B cell (primary cell): ENCODE results near the gene FOXN3. TPM values are rescaled to one million over a fixed set of nuclear protein-coding genes. Genes with fewer than 3 reads are reported as not detected.

Source experiments
- ATAC-seq: fragments of 200-7000 bp; cut with Tn5 transposase; one replicate; pipeline ENCODE4 v1.10.0; 2021; ENCODE audit warnings: low read depth, mild to moderate bottlenecking, moderate number of reproducible peaks, moderate library complexity
- CTCF ChIA-PET: fragments of 350-600 bp; sonication (Branson Sonifier 250); formaldehyde crosslinking; loops from one replicate; lab custom pipeline; 2021; ENCODE audit warnings: antibody characterized with exemption, inconsistent platforms; lab: Charles Lee
- POLR2A ChIA-PET: fragments of 350-600 bp; sonication (Branson Sonifier 250); formaldehyde crosslinking; loops from one replicate; lab custom pipeline; 2021; ENCODE audit warnings: antibody characterized with exemption; lab: Charles Lee
- DNase-seq: peaks from one replicate; pipeline ENCODE4 v3.0.0; 2013
- H2AFZ ChIP-seq: 2 replicates; pipeline ENCODE4 v1.6.1; 2012; ENCODE audit warnings: mild to moderate bottlenecking, low read depth, low read length; ENCODE audit not compliant: insufficient read depth, poor library complexity, severe bottlenecking
- H3K27ac ChIP-seq, 2 donors: 1 replicate in 1 of 2; 2 replicates in 1 of 2; pipeline ENCODE4 v1.5.1; 2012 to 2013; ENCODE audit warnings: low read length in 2 of 2, mild to moderate bottlenecking in 2 of 2, moderate library complexity in 1 of 2
- H3K27me3 ChIP-seq, 4 experiments: fragments of 200-600 bp in 1 of 4; sonication (generic) in 1 of 4; replicated peaks in 1 of 4; 1 replicate in 2 of 4; 2 replicates in 2 of 4; pipeline versions ENCODE4 v1.6.1 to v1.7.0; 2013 to 2016; ENCODE audit warnings: low read length in 3 of 4, mild to moderate bottlenecking in 2 of 4, mixed read lengths in 1 of 4, moderate library complexity in 1 of 4; ENCODE audit not compliant: insufficient read depth in 4 of 4, control insufficient read depth in 3 of 4; ENCODE audit errors: control extremely low read depth in 1 of 4
- H3K36me3 ChIP-seq, 2 experiments: replicated peaks in 1 of 2; 1 replicate in 1 of 2; 2 replicates in 1 of 2; pipeline versions ENCODE4 v1.6.1 to v1.7.1; 2013; ENCODE audit warnings: low read length in 1 of 2; ENCODE audit not compliant: insufficient read depth in 2 of 2, control insufficient read depth in 1 of 2; ENCODE audit errors: control extremely low read depth in 1 of 2, extremely low read depth in 1 of 2
- H3K4me1 ChIP-seq, 2 donors: fragments of 200-600 bp in 1 of 2; sonication (generic) in 1 of 2; 1 replicate in 1 of 2; 2 replicates in 1 of 2; pipeline versions ENCODE4 v1.5.1 to v1.6.1; 2013 to 2017; ENCODE audit warnings: low read length in 2 of 2; ENCODE audit not compliant: control insufficient read depth in 2 of 2, insufficient read depth in 2 of 2
- H3K4me2 ChIP-seq: replicated peaks from 2 replicates; pipeline ENCODE3; 2012; ENCODE audit warnings: mild to moderate bottlenecking, low read depth, low read length; ENCODE audit not compliant: poor library complexity, severe bottlenecking
- H3K4me3 ChIP-seq, 5 experiments: fragments of 200-600 bp in 1 of 5; sonication (generic) in 1 of 5; 1 replicate in 3 of 5; 2 replicates in 2 of 5; pipeline versions ENCODE4 v1.5.1 to v1.7.0; 2011 to 2016; ENCODE audit warnings: low read length in 4 of 5, mild to moderate bottlenecking in 4 of 5, low read depth in 2 of 5, control low read depth in 1 of 5, moderate library complexity in 1 of 5; ENCODE audit not compliant: insufficient read depth in 1 of 5; ENCODE audit errors: control extremely low read depth in 1 of 5, extremely low read depth in 1 of 5
- H3K79me2 ChIP-seq: fragments of 200-600 bp; sonication (generic); one replicate; pipeline ENCODE4 v1.6.0; 2016; ENCODE audit warnings: low read length; ENCODE audit not compliant: control insufficient read depth, insufficient read depth
- H3K9ac ChIP-seq: fragments of 200-600 bp; sonication (generic); 2 replicates; pipeline ENCODE4 v1.6.1; 2017; ENCODE audit warnings: mild to moderate bottlenecking, low read length, moderate library complexity
- H3K9me3 ChIP-seq, 3 donors: one replicate each; pipeline versions ENCODE4 v1.6.1 to v1.7.1; 2013; ENCODE audit warnings: low read length in 2 of 3; ENCODE audit not compliant: control insufficient read depth in 2 of 3, insufficient read depth in 1 of 3; ENCODE audit errors: control extremely low read depth in 1 of 3
- H4K20me1 ChIP-seq: 2 replicates; pipeline ENCODE4 v1.6.0; 2012; ENCODE audit warnings: mild to moderate bottlenecking, low read length; ENCODE audit not compliant: insufficient read depth, control insufficient read depth, poor library complexity, severe bottlenecking
- H3K27ac Mint-ChIP-seq: one replicate; pipeline ENCODE4 v1.8.0; 2021; ENCODE audit warnings: mixed read lengths
- H3K27me3 Mint-ChIP-seq: one replicate; pipeline ENCODE4 v1.8.0; 2021; ENCODE audit warnings: mixed read lengths
- H3K4me1 Mint-ChIP-seq: one replicate; pipeline ENCODE4 v1.8.0; 2021; ENCODE audit warnings: mixed read lengths
- H3K4me3 Mint-ChIP-seq: one replicate; pipeline ENCODE4 v1.8.0; 2021; ENCODE audit warnings: mixed read lengths
- H3K9me3 Mint-ChIP-seq: one replicate; pipeline ENCODE4 v1.8.0; 2022; ENCODE audit warnings: mixed read lengths; ENCODE audit not compliant: insufficient read depth
- EZH2 ChIP-seq: IDR thresholded peaks from 2 replicates; pipeline ENCODE4 v1.6.1; 2012; ENCODE audit warnings: borderline replicate concordance, low read depth, mild to moderate bottlenecking, moderate library complexity, low read length; ENCODE audit not compliant: insufficient read depth, poor library complexity, severe bottlenecking
- WGBS: methylation state at CpG from one replicate; pipeline ENCODE4 v1.1.5; 2013; ENCODE audit warnings: missing lambda C conversion rate; ENCODE audit not compliant: insufficient coverage; 5-methylcytosine and 5-hydroxymethylcytosine counted together
- intact Hi-C: fragments of 100-400 bp; cut with micrococcal nuclease; formaldehyde crosslinking; loops from one replicate; pipeline ENCODE4 v1.10.0; 2022
- polyA plus RNA-seq: library from polyadenylated mRNA; depleted of rRNA; stranded (reverse); fragments of >200 nt; gene quantifications from 2 replicates; pipeline ENCODE4 v1.2.3, GENCODE V29; 2012
- total RNA-seq, 2 donors: library from RNA; stranded (reverse); fragments of 120-200 nt in 1 of 2; gene quantifications; 1 replicate in 1 of 2; 2 replicates in 1 of 2; pipeline versions ENCODE4 v1.2.3 to v1.2.4, GENCODE V29; 2013 to 2022
- TF ChIP-seq, protein P1 (sequence below): fragments of 200-600 bp; IDR thresholded peaks from one replicate; pipeline ENCODE4 v1.8.0; 2022; ENCODE audit warnings: antibody characterized with exemption, mild to moderate bottlenecking

FOXN3 gene
- total and polyA plus RNA-seq, 2 donors (not counting 1 experiment from before 2014, with no cell fraction given), result 80.6 to 98.2 TPM

DNA sequence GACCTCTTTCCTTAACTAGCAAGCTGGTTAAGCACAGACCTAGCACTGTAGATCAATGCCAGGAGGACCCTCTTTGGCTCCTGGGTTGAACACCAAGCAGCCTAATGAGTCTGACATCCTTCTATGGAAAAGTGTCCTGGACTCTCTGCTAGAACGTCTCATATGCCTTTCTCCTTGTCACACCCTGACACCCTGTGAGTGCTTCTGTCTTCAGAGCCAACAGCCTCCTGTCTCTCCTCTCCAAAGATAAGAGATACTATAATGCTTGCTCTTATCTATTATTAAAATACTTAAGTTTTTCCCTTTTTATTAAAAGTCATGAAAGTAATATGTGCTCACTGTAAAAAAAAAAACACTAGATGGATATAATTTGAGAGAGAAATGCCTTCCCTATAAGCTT is 222.7 kb downstream of the FOXN3 start:
- TF ChIP-seq EZH2, result no peak
- TF ChIP-seq, protein P1, sequence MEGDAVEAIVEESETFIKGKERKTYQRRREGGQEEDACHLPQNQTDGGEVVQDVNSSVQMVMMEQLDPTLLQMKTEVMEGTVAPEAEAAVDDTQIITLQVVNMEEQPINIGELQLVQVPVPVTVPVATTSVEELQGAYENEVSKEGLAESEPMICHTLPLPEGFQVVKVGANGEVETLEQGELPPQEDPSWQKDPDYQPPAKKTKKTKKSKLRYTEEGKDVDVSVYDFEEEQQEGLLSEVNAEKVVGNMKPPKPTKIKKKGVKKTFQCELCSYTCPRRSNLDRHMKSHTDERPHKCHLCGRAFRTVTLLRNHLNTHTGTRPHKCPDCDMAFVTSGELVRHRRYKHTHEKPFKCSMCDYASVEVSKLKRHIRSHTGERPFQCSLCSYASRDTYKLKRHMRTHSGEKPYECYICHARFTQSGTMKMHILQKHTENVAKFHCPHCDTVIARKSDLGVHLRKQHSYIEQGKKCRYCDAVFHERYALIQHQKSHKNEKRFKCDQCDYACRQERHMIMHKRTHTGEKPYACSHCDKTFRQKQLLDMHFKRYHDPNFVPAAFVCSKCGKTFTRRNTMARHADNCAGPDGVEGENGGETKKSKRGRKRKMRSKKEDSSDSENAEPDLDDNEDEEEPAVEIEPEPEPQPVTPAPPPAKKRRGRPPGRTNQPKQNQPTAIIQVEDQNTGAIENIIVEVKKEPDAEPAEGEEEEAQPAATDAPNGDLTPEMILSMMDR, result no peak
- ATAC-seq, result no peak
- H2AFZ ChIP-seq, result no peak overlapping the region
- H3K4me1 ChIP-seq, result no peaks in the 10 kb centered on the region
- intact Hi-C loops, result no loop called here
- peaks cover 7 to 11% of the 10 kb centered on the region in 2 experiments for H3K36me3 ChIP-seq
- H3K9ac ChIP-seq, result no peak overlapping the region
- H3K4me2 ChIP-seq, result no peak overlapping the region
- peaks cover 43% of the 10 kb centered on the region for H3K79me2 ChIP-seq
- H3K27ac Mint-ChIP-seq, result no peak overlapping the region
- ChIA-PET POLR2A (no interaction called here), CTCF (no interaction called here)
- peaks cover 19% of the 10 kb centered on the region for H3K4me1 Mint-ChIP-seq
- H4K20me1 ChIP-seq, result peaks cover 17% of the 10 kb centered on the region
- H3K4me3 ChIP-seq, result no peak overlapping the region
- no peaks in the 10 kb centered on the region for H3K27me3 Mint-ChIP-seq
- no peaks in the 10 kb centered on the region for H3K9me3 Mint-ChIP-seq
- H3K9me3 ChIP-seq, result peaks cover 0 to 7% (median 0%) of the 10 kb centered on the region in 3 donors
- no peaks in the 10 kb centered on the region for H3K27me3 ChIP-seq
- DNase-seq, result no peak
- H3K27ac ChIP-seq, result no peak overlapping the region
- no peak overlapping the region for H3K4me3 Mint-ChIP-seq
- WGBS, result no CpG with 5 or more reads among the region's 1 CpG

DNA sequence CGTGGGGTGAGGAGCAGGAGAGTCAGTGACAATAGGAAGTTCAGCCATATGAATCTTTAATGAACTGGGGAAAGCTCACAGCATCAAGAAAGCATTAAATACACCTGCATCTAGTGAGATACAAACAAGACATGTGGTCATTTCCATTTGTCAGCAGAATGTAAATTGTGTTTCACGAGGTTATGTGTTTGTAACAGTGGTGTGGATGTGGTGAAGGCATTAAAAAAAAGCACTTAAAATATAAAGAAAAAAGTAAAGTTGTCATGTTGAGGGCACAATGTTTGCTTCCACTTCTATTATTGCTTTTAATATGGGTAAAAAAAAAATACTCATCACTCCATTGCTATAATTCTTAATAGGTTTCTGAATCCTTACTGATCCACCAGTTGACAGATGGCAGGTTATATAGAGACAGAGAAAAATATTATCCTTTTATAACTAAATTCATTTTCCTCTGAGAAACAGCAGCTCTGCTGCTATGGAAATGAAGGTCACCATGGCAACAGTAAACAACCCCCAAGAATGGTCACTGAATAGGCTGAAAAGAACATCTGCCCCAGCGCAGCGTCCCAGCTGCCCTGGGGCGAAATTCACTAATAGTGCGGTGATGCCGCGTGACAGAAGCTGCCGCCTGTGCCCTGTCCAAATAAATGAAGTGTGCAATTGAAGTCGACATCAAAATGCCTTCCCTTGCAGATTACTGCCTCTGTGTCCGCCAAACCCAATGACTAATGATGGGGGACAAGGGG is 226.1 kb downstream of the FOXN3 start:
- peaks cover 31% of the 10 kb centered on the region for H3K4me1 Mint-ChIP-seq

More for the DNA sequence above, 226.1 kb downstream of the FOXN3 start:
- Histone ChIP-seq H3K27me3 (no peaks in the 10 kb centered on the region), H3K4me2 (no peak overlapping the region), H3K9me3 (no peaks in the 10 kb centered on the region), H3K9ac (no peak overlapping the region), H2AFZ (no peak overlapping the region), H4K20me1 (no peaks in the 10 kb centered on the region), H3K4me1 (peaks cover 19% of the 10 kb centered on the region in 2 donors), H3K27ac (peak overlapping the region in 1 of 2 donors; percentile 34), H3K79me2 (peaks cover 21% of the 10 kb centered on the region), H3K36me3 (peaks cover 7 to 13% of the 10 kb centered on the region in 2 experiments), H3K4me3 (no peak overlapping the region)
- CTCF ChIA-PET, result no interaction called here
- 98% methylated on average over 8 of the region's 11 CpGs for WGBS
- Mint-ChIP-seq H3K4me3 (no peak overlapping the region), H3K9me3 (no peaks in the 10 kb centered on the region), H3K27ac (peak overlapping the region; percentile 20), H3K27me3 (no peaks in the 10 kb centered on the region)
- intact Hi-C loops, result no loop called here
- TF ChIP-seq, protein P1, result no peak
- no peak for TF ChIP-seq EZH2
- POLR2A ChIA-PET, result no interaction called here
- ATAC-seq (no peak), DNase-seq (no peak)
